Lung (tissue), 12 donors: ENCODE results near the gene LGR5. TPM values are rescaled to one million over a fixed set of nuclear protein-coding genes. Genes with fewer than 3 reads are reported as not detected.

Source experiments
- ATAC-seq: fragments of 200-7000 bp; cut with Tn5 transposase; one replicate; pipeline ENCODE4 v1.9.1; 2020; ENCODE audit warnings: moderate number of reproducible peaks; ENCODE audit not compliant: insufficient read depth, low FRiP score
- DNase-seq, 3 donors: peaks; one replicate each; pipeline ENCODE4 v3.0.0-alpha.2; 2013 to 2017
- H3K27ac ChIP-seq, 2 donors: one replicate each; pipeline ENCODE4 v1.5.1; 2013; ENCODE audit warnings: mild to moderate bottlenecking in 2 of 2, moderate library complexity in 2 of 2, control low read depth in 1 of 2, inconsistent platforms in 1 of 2, low read depth in 1 of 2, low read length in 1 of 2
- H3K27me3 ChIP-seq, 3 donors: one replicate each; pipeline ENCODE4 v1.5.1; 2013; ENCODE audit warnings: low read length in 2 of 3; ENCODE audit not compliant: control insufficient read depth in 3 of 3, insufficient read depth in 3 of 3
- H3K36me3 ChIP-seq, 4 donors: one replicate each; pipeline ENCODE4 v1.5.1; 2013; ENCODE audit warnings: low read length in 4 of 4, mild to moderate bottlenecking in 1 of 4, moderate library complexity in 1 of 4; ENCODE audit not compliant: control insufficient read depth in 4 of 4, insufficient read depth in 4 of 4
- H3K4me1 ChIP-seq, 5 donors: one replicate each; pipeline ENCODE4 v1.5.1; 2013; ENCODE audit warnings: low read length in 5 of 5, mild to moderate bottlenecking in 2 of 5, moderate library complexity in 1 of 5; ENCODE audit not compliant: control insufficient read depth in 5 of 5, insufficient read depth in 5 of 5
- H3K4me3 ChIP-seq: one replicate; pipeline ENCODE4 v1.5.1; 2013; ENCODE audit warnings: mild to moderate bottlenecking, control low read depth, moderate library complexity
- H3K9ac ChIP-seq, 2 donors: one replicate each; pipeline ENCODE4 v1.5.1; 2013; ENCODE audit warnings: low read length in 2 of 2, control low read depth in 1 of 2; ENCODE audit not compliant: insufficient read depth in 1 of 2
- H3K9me3 ChIP-seq, 4 donors: one replicate each; pipeline ENCODE4 v1.5.1; 2013; ENCODE audit warnings: low read length in 3 of 4, mild to moderate bottlenecking in 1 of 4, moderate library complexity in 1 of 4; ENCODE audit not compliant: control insufficient read depth in 4 of 4, insufficient read depth in 3 of 4
- CTCF ChIP-seq: IDR thresholded peaks from 2 replicates; pipeline ENCODE4 v1.5.1; 2012; ENCODE audit warnings: mild to moderate bottlenecking; ENCODE audit errors: control extremely low read depth, extremely low read depth
- WGBS, 2 donors: extraction: QIAGEN DNeasy Blood & Tissue Kit; methylation state at CpG; one replicate each; pipeline ENCODE4 v1.1.7; 2013; 5-methylcytosine and 5-hydroxymethylcytosine counted together
- polyA plus RNA-seq, 2 donors: library from polyadenylated mRNA; stranded (reverse); fragments of 200-250 nt; gene quantifications; one replicate each; pipeline ENCODE4 v1.2.1, GENCODE V29; 2013
- total RNA-seq, 2 donors: library from RNA; depleted of rRNA in 1 of 2; stranded (reverse); fragments of >200 nt in 1 of 2; gene quantifications; one replicate each; pipeline ENCODE4 v1.2.1, GENCODE V29; 2014 to 2021
- donor health status: control.
- donor health status: control.
- donor health status: Bipolar disorder and iron deficiency.
- donor health status: healthy.
- donor health status: DM: yes; HTN: yes; CAD: no.

Gene LGR5
- total and polyA plus RNA-seq, 4 donors = 0.06 to 1.4 (median 0.21) TPM

- H3K27ac ChIP-seq = no peak overlapping the region
- TF ChIP-seq CTCF = no peak
- DNase-seq = no peak
- peaks cover 13 to 49% (median 31%) of the 10 kb centered on the region in 4 donors for H3K36me3 ChIP-seq
- 76 to 91% methylated on average over 2 of the region's 2 CpGs for WGBS, 2 donors
- no peak overlapping the region for H3K9ac ChIP-seq
- no peaks in the 10 kb centered on the region for H3K4me1 ChIP-seq
- no peak overlapping the region for H3K4me3 ChIP-seq
- ATAC-seq = no peak
- H3K27me3 ChIP-seq = no peaks in the 10 kb centered on the region
- H3K9me3 ChIP-seq = no peaks in the 10 kb centered on the region
Measured at GRCh38 chr12:71627438-71628002, 187.9 kb downstream of the LGR5 start.

Other genes starting within 250 kb of the LGR5 start
- gene ZFC3H1, start 224.1 kb downstream of the LGR5 start, total RNA-seq = 100 to 1,000 TPM in 1 of 2 donors, 10 to 100 TPM in 1; 38.3 to 107 TPM
- gene ZFC3H1, start 224.1 kb downstream of the LGR5 start, polyA plus RNA-seq = 10 to 100 TPM; 15.5 to 20.9 TPM
- gene THAP2, start 224.5 kb downstream of the LGR5 start, total RNA-seq = 10 to 100 TPM in 1 of 2 donors, 1 to 10 TPM in 1; 3.3 to 10.5 TPM
- gene THAP2, start 224.5 kb downstream of the LGR5 start, polyA plus RNA-seq = 1 to 10 TPM; 2.7 to 5.0 TPM
- 10 to 100 TPM; 13.1 to 25.2 TPM for gene TMEM19, start 246.3 kb downstream of the LGR5 start, total RNA-seq
- 10 to 100 TPM in 1 of 2 donors, 1 to 10 TPM in 1; 8.9 to 13.8 TPM for gene TMEM19, start 246.3 kb downstream of the LGR5 start, polyA plus RNA-seq